ENCODE data around the gene THRAP3. TPM values are rescaled to one million over a fixed set of nuclear protein-coding genes. Genes with fewer than 3 reads are reported as not detected.
A peak's percentile ranks its signal among the peaks of the same experiment; 100 is the strongest.

The THRAP3 gene
- 100 to 1,000 TPM; 142 to 167 TPM for total RNA-seq

- POLR2A ChIA-PET: interaction anchor here (0.5 to 1.7 kb wide), 4 partner anchors 14 to 163 kb away, joined by 3 to 10 read pairs (median 5); no protein-coding TSS in a partner anchor
- H3K4me3 Mint-ChIP-seq: peak within 1 kb of the TSS; percentile 87
- H3K4me1 Mint-ChIP-seq: peaks cover 25% of the 10 kb centered on the region
- H3K27me3 Mint-ChIP-seq: no peaks in the 10 kb centered on the region
- DNase-seq: peak; percentile 99
- CTCF ChIA-PET: interaction anchor here (1.0 to 2.7 kb wide), 10 partner anchors 11 to 86 kb away, joined by 3 to 12 read pairs (median 4); partner anchors contain the start of gene TRAPPC3
- no peaks in the 10 kb centered on the region for H3K9me3 Mint-ChIP-seq
- peak within 1 kb of the TSS; percentile 99 for H3K27ac Mint-ChIP-seq
- H3K36me3 Mint-ChIP-seq (ENCODE audit: low read depth): peaks cover 21% of the 10 kb centered on the region
These were observed at the start of gene THRAP3 for GRCh38 chr1:36223996-36224536. TSS of gene THRAP3 (plus strand) at chr1:36224443. CDS start at chr1:36282564, 58,121 bp downstream.

- POLR2A ChIA-PET: no interaction called here
- Mint-ChIP-seq H3K4me1 (peaks cover 2% of the 10 kb centered on the region), H3K27ac (no peak overlapping the region), H3K36me3 (ENCODE audit: low read depth) (peaks cover 56% of the 10 kb centered on the region), H3K27me3 (no peaks in the 10 kb centered on the region), H3K9me3 (no peaks in the 10 kb centered on the region), H3K4me3 (no peak overlapping the region)
- DNase-seq: no peak
- CTCF ChIA-PET: interaction anchor here (0.6 kb wide), 1 partner anchor 16 kb away, joined by 3 read pairs; no protein-coding TSS in a partner anchor
These were observed 49.5 kb upstream of the THRAP3 start for GRCh38 chr1:36174713-36175112.

GRCh38 chr1:36175137-36176095 lies 48.8 kb upstream of the THRAP3 start:
- Mint-ChIP-seq H3K4me1 (no peaks in the 10 kb centered on the region), H3K9me3 (no peaks in the 10 kb centered on the region), H3K4me3 (no peak overlapping the region), H3K27me3 (no peaks in the 10 kb centered on the region), H3K36me3 (ENCODE audit: low read depth) (peaks cover 59% of the 10 kb centered on the region), H3K27ac (no peak overlapping the region)
- ChIA-PET POLR2A (no interaction called here), CTCF (interaction anchor here (0.6 to 0.9 kb wide), 2 partner anchors 16 to 25 kb away, joined by 3 read pairs; no protein-coding TSS in a partner anchor)
- DNase-seq: no peak

- H3K36me3 Mint-ChIP-seq (ENCODE audit: low read depth): peaks cover 59% of the 10 kb centered on the region
- no peaks in the 10 kb centered on the region for H3K27me3 Mint-ChIP-seq
- DNase-seq: no peak
- ChIA-PET POLR2A (no interaction called here), CTCF (interaction anchor here (0.9 kb wide), 1 partner anchor 26 kb away, joined by 3 read pairs; no protein-coding TSS in a partner anchor)
- H3K9me3 Mint-ChIP-seq: no peaks in the 10 kb centered on the region
- H3K4me3 Mint-ChIP-seq: no peak overlapping the region
- no peak overlapping the region for H3K27ac Mint-ChIP-seq
- no peaks in the 10 kb centered on the region for H3K4me1 Mint-ChIP-seq
These were observed 47.9 kb upstream of the THRAP3 start for GRCh38 chr1:36176106-36176949.

GRCh38 chr1:36177589-36178431 lies 46.4 kb upstream of the THRAP3 start:
- Mint-ChIP-seq H3K27me3 (no peaks in the 10 kb centered on the region), H3K9me3 (no peaks in the 10 kb centered on the region), H3K4me3 (no peak overlapping the region), H3K27ac (no peak overlapping the region), H3K36me3 (ENCODE audit: low read depth) (peaks cover 53% of the 10 kb centered on the region), H3K4me1 (no peaks in the 10 kb centered on the region)
- CTCF ChIA-PET: no interaction called here
- no peak for DNase-seq
- POLR2A ChIA-PET: no interaction called here

GRCh38 chr1:36178471-36179219 lies 45.6 kb upstream of the THRAP3 start:
- H3K27me3 Mint-ChIP-seq: no peaks in the 10 kb centered on the region
- DNase-seq: no peak
- CTCF ChIA-PET: interaction anchor here (0.6 kb wide), 1 partner anchor 43 kb away, joined by 3 read pairs; no protein-coding TSS in a partner anchor

GRCh38 chr1:36179220-36179600 lies 45.0 kb upstream of the THRAP3 start:
- Mint-ChIP-seq H3K4me3 (no peak overlapping the region), H3K4me1 (no peaks in the 10 kb centered on the region), H3K27ac (no peak overlapping the region), H3K36me3 (ENCODE audit: low read depth) (peaks cover 45% of the 10 kb centered on the region), H3K9me3 (no peaks in the 10 kb centered on the region), H3K27me3 (no peaks in the 10 kb centered on the region)
- ChIA-PET CTCF (interaction anchor here (0.6 kb wide), 1 partner anchor 42 kb away, joined by 3 read pairs; no protein-coding TSS in a partner anchor), POLR2A (no interaction called here)
- no peak for DNase-seq

More at GRCh38 chr1:36178471-36179219, 45.6 kb upstream of the THRAP3 start:
- H3K4me3 Mint-ChIP-seq: no peak overlapping the region
- POLR2A ChIA-PET: no interaction called here
- H3K9me3 Mint-ChIP-seq: no peaks in the 10 kb centered on the region
- H3K27ac Mint-ChIP-seq: peak overlapping the region; percentile 25
- H3K4me1 Mint-ChIP-seq: no peaks in the 10 kb centered on the region
- peaks cover 50% of the 10 kb centered on the region for H3K36me3 Mint-ChIP-seq (ENCODE audit: low read depth)

- Mint-ChIP-seq H3K9me3 (no peaks in the 10 kb centered on the region), H3K27ac (no peak overlapping the region), H3K4me3 (no peak overlapping the region), H3K36me3 (ENCODE audit: low read depth) (peaks cover 27% of the 10 kb centered on the region), H3K27me3 (no peaks in the 10 kb centered on the region), H3K4me1 (peaks cover 4% of the 10 kb centered on the region)
- ChIA-PET POLR2A (no interaction called here), CTCF (interaction anchor here (0.6 to 2.5 kb wide), 5 partner anchors 9 to 33 kb away, joined by 3 to 18 read pairs (median 3); partner anchors contain the start of gene TRAPPC3)
- no peak for DNase-seq
These were observed 41.5 kb upstream of the THRAP3 start for GRCh38 chr1:36182734-36183133.

GRCh38 chr1:36183309-36183856 lies 40.9 kb upstream of the THRAP3 start:
- Mint-ChIP-seq H3K9me3 (no peaks in the 10 kb centered on the region), H3K4me1 (peaks cover 8% of the 10 kb centered on the region), H3K27me3 (no peaks in the 10 kb centered on the region), H3K27ac (peak overlapping the region; percentile 34), H3K36me3 (ENCODE audit: low read depth) (peaks cover 26% of the 10 kb centered on the region), H3K4me3 (no peak overlapping the region)
- DNase-seq: no peak
- POLR2A ChIA-PET: interaction anchor here (0.6 kb wide), 1 partner anchor 107 kb away, joined by 4 read pairs; no protein-coding TSS in a partner anchor
- CTCF ChIA-PET: interaction anchor here (1.2 to 2.5 kb wide), 3 partner anchors 10 to 33 kb away, joined by 3 to 18 read pairs (median 7); partner anchors contain the start of gene TRAPPC3

- no peak overlapping the region for H3K4me3 Mint-ChIP-seq
- H3K36me3 Mint-ChIP-seq (ENCODE audit: low read depth): peaks cover 2% of the 10 kb centered on the region
- ChIA-PET POLR2A (no interaction called here), CTCF (interaction anchor here (0.6 to 4.4 kb wide), 24 partner anchors 10 to 973 kb away, joined by 3 to 58 read pairs (median 4); partner anchors contain the start of genes MAP7D1 and TRAPPC3)
- DNase-seq: peak; percentile 88
- H3K27me3 Mint-ChIP-seq: no peaks in the 10 kb centered on the region
- H3K9me3 Mint-ChIP-seq: no peaks in the 10 kb centered on the region
- H3K4me1 Mint-ChIP-seq: peaks cover 8% of the 10 kb centered on the region
- H3K27ac Mint-ChIP-seq: peak overlapping the region; percentile 84
These were observed 36.2 kb upstream of the THRAP3 start for GRCh38 chr1:36187800-36188593.

All from activated CD4-positive, alpha-beta T cell treated with anti-CD3 and anti-CD28 coated beads, Interleukin-2, amount 10 ng/mL, durations not matched to agents 7 days and 5 days (primary cell).